Tongue (tissue), 3 donors: ENCODE data around the gene SLC1A5. TPM values are rescaled to one million over a fixed set of nuclear protein-coding genes. Genes with fewer than 3 reads are reported as not detected.

Experiments
- DNase-seq: peaks from one replicate; pipeline ENCODE4 v3.0.0-alpha.2; 2015
- small RNA-seq: library from RNA; depleted of rRNA; stranded (forward); fragments of <200 nt; gene quantifications from one replicate; pipeline ENCODE3, GENCODE V24; 2014; ENCODE audit warnings: low replicate concordance
- total RNA-seq: library from RNA; depleted of rRNA; stranded (reverse); fragments of >200 nt; gene quantifications from one replicate; pipeline ENCODE4 v1.2.3, GENCODE V29; 2014

SLC1A5 gene
- total RNA-seq, 1 donor from 2014 or later: 16.4 TPM

DNA sequence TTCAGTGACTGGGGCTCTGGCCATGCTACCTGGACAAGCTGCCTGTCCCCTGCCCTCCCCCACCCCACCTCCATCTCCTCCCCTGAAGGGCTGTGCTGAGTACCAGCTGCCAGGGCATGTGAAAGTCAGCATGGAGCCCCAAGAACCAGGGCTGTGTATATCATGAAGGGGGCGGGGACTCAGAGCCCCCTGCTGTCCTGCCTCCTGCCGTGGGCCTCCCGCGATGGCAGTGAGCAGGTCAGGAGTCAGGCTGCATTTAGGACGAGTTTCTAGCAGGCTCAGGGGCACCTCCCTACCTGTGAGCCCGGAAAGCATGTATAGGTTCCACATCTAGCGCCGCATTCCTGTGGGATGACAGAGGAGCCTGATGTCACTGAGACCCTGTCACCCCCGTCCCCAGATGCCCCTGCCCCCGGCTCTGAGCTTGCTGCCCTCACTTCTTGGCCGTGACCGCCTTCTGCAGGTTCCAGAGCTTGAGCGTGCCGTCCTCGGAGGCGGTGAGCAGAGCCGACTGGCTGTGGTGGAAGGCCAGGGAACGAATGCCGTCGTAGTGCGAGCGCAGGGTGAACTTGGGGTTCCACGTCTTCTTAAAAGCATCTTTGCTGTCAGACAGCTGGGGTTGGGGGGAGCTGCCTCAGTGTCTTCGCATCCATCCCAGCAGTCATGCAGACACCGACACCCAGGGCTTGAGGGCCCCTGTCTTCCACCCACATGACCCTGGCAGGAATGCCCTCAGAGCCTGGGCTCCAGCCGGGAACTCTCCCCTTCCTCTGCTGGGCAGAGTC, 63.2 kb downstream of the SLC1A5 start:
- no peak for DNase-seq

Small RNA genes lying within 50 kb of the gene (small RNA-seq; reads per million reads assigned to genes)
- not detected for gene AC008622.3
- not detected for gene HNRNPMP2
- not detected for gene RF00019

Other genes with a start within 250 kb of the SLC1A5 start
- gene CALM3, start 187.3 kb downstream of the SLC1A5 start, total RNA-seq: 141 TPM
- gene PTGIR, start 163.5 kb downstream of the SLC1A5 start, total RNA-seq: 4.5 TPM
- gene GNG8, start 152.4 kb downstream of the SLC1A5 start, total RNA-seq: not detected
- 11.5 TPM for gene DACT3, start 127.4 kb downstream of the SLC1A5 start, total RNA-seq
- gene PRKD2, start 71.5 kb downstream of the SLC1A5 start, total RNA-seq: 26.1 TPM
- 22.4 TPM for gene FKRP, start 42.5 kb downstream of the SLC1A5 start, total RNA-seq
- gene STRN4, start 42.1 kb downstream of the SLC1A5 start, total RNA-seq: 46.1 TPM
- gene AP2S1, start 62.3 kb upstream of the SLC1A5 start, total RNA-seq: 43.3 TPM
- gene ARHGAP35, start 72.4 kb upstream of the SLC1A5 start, total RNA-seq: 60.1 TPM
- not detected for gene NPAS1, start 231.2 kb upstream of the SLC1A5 start, total RNA-seq